NCI-H446 (cell line): Measurements from ENCODE around the gene RRAGC.

Experiments
- DNase-seq, 2 experiments: peaks; one replicate each; lab custom pipeline; 2025; lab: John Stamatoyannopoulos, UW

RRAGC gene

GRCh38 chr1:38859561-38860453 lies at the start of gene RRAGC:
TSS of gene RRAGC (minus strand) at chr1:38859772. CDS start at chr1:38859646, 126 bp downstream.
- DNase-seq = peak; percentile 91 to 98

- DNase-seq = peak in 1 of 2 experiments; percentile 21
These were observed 49.2 kb upstream of the RRAGC start for GRCh38 chr1:38908821-38909220.

GRCh38 chr1:38905985-38906384 lies 46.4 kb upstream of the RRAGC start:
- no peak for DNase-seq

GRCh38 chr1:38899560-38899959 lies 40.0 kb upstream of the RRAGC start:
- DNase-seq = no peak

- DNase-seq = no peak
These were observed 39.2 kb upstream of the RRAGC start for GRCh38 chr1:38898653-38899230.

GRCh38 chr1:38896169-38896568 lies 36.6 kb upstream of the RRAGC start:
- no peak for DNase-seq

- no peak for DNase-seq
These were observed 33.4 kb upstream of the RRAGC start for GRCh38 chr1:38892976-38893375.

- no peak for DNase-seq
These were observed 32.2 kb upstream of the RRAGC start for GRCh38 chr1:38891753-38892152.

GRCh38 chr1:38889589-38889988 lies 30.0 kb upstream of the RRAGC start:
- no peak for DNase-seq

GRCh38 chr1:38888423-38889333 lies 29.1 kb upstream of the RRAGC start:
- no peak for DNase-seq

- no peak for DNase-seq
These were observed 25.5 kb upstream of the RRAGC start for GRCh38 chr1:38885092-38885491.

- DNase-seq = no peak
These were observed 21.9 kb upstream of the RRAGC start, which contains the start of gene GJA9 for GRCh38 chr1:38881487-38881886. TSS of gene GJA9 (minus strand) at chr1:38881587. CDS start at chr1:38876098, 5,489 bp downstream.

GRCh38 chr1:38875811-38876210 lies 16.2 kb upstream of the RRAGC start:
- no peak for DNase-seq

GRCh38 chr1:38873027-38873969 lies 13.7 kb upstream of the RRAGC start, which contains the start of gene MYCBP:
TSS of gene MYCBP (minus strand) at chr1:38873348. CDS start at chr1:38873305, 43 bp downstream.
- DNase-seq = peak; percentile 95 to 97

- DNase-seq = peak in 1 of 2 experiments; percentile 10
These were observed 12.9 kb upstream of the RRAGC start for GRCh38 chr1:38872401-38873026.

- DNase-seq = no peak
These were observed 11.4 kb upstream of the RRAGC start for GRCh38 chr1:38870996-38871395.

- DNase-seq = no peak
These were observed 7.6 kb upstream of the RRAGC start for GRCh38 chr1:38867208-38867607.

GRCh38 chr1:38865112-38865715 lies 5.6 kb upstream of the RRAGC start:
- DNase-seq = no peak

GRCh38 chr1:38860454-38860795 lies 853 bp upstream of the RRAGC start:
- no peak for DNase-seq
